NCI-H2196 treated with DMSO at 0.1 percent for 48 hours (cell line): ENCODE measurements around the gene SELENOO.
"Not testable (repeated sequence)": the region's sequence is repeated elsewhere in the genome, so short reads cannot be mapped to it uniquely, and the experiment has no call there.

Source experiments
- DNase-seq: peaks from one replicate; lab custom pipeline; 2025; ENCODE audit not compliant: unreplicated experiment; lab: John Stamatoyannopoulos, UW

SELENOO gene

GRCh38 chr22:50200461-50201190 lies at the start of gene SELENOO:
Gene SELENOO, plus strand, starts transcription at chr22:50201011. Its CDS starts 26 bp downstream, at chr22:50201037.
- DNase-seq = peak; percentile 5

- DNase-seq = no peak
Observed at GRCh38 chr22:50151571-50152537, 49.0 kb upstream of the SELENOO start.

DNA sequence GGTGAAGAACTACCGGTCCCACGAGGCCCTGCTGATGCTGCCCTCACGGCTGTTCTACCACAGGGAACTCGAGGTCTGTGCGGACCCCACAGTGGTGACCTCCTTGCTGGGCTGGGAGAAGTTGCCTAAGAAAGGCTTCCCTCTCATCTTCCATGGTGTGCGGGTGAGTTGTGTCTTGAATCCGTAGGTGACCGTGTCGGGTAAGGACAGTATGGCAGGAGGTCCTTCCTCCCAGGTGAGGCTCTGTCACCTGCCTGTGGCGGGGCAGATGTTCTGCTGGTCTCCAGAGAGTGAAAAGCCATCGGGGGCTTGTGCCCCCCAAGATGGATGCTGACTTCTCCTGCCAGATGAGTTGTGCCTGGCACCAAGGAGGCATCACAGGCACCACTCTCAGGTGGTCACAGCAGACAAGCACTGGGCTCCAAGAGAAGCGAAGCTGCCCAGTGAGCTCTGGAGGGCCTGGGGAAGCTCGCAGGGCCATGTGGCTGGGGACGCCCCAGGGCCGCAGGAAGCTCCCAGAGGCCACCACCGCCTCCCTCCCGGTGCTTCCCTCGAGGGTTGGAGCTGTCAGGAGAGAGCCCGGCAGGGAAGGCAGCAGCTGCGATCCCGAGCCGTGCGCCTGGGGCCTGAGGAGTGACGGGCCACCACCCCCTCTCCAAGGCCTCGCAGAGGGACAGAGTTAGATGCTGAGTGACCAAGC lies 47.6 kb upstream of the SELENOO start:
- no peak for DNase-seq

DNA sequence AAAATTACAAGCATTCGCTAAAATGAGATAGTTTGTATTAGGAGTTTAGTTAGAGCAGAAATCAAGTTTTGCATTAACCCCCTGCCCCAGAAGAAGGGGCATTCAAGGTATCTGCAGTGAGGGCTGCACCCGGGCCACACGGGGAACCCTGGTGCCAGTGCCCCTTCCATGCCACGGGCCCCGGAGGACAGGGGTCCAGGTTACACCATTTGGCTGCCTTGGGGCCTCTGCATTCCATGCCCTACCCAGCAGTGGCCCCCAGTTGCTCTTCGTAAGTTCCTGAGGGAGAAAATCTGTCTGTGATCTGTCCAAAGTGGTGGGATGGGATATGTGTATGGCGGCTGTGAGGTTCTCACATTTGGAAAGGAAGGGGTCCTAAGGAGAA lies 47.1 kb upstream of the SELENOO start:
- no peak for DNase-seq

- no peak for DNase-seq
Observed at GRCh38 chr22:50157709-50158375, 43.0 kb upstream of the SELENOO start.

- no peak for DNase-seq
Observed at GRCh38 chr22:50160947-50161346, 39.9 kb upstream of the SELENOO start.

- no peak for DNase-seq
Observed at GRCh38 chr22:50161508-50162390, 39.1 kb upstream of the SELENOO start.

- no peak for DNase-seq
Observed at GRCh38 chr22:50162391-50162956, 38.3 kb upstream of the SELENOO start.

DNA sequence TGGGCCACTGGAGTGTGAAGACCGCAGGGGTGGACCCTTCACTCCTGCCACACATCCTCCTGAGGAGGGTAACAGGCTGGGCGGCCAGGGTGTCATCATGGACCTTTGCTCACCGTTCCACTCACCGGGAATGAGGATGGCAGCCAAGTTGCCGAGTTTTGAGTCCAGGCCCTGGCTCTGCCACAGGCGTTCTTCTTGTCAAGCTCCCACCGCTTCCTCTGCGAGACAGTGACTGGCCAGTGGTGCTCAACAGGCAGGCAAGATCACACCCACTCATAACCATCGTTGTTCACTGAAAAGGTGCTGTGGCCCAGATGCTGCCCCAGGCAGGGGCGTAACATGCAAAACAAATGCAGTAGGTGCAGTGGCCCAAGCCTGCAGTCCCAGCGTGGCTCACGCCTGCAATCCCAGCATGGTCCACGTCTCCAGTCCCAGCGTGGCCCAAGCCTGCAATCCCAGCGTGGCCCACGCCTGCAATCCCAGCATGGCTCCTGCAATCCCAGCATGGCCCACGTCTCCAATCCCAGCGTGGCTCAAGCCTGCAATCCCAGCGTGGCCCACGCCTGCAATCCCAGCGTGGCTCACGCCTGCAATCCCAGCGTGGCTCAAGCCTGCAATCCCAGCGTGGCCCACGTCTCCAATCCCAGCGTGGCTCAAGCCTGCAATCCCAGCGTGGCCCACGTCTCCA lies 35.2 kb upstream of the SELENOO start:
- DNase-seq = no peak

DNA sequence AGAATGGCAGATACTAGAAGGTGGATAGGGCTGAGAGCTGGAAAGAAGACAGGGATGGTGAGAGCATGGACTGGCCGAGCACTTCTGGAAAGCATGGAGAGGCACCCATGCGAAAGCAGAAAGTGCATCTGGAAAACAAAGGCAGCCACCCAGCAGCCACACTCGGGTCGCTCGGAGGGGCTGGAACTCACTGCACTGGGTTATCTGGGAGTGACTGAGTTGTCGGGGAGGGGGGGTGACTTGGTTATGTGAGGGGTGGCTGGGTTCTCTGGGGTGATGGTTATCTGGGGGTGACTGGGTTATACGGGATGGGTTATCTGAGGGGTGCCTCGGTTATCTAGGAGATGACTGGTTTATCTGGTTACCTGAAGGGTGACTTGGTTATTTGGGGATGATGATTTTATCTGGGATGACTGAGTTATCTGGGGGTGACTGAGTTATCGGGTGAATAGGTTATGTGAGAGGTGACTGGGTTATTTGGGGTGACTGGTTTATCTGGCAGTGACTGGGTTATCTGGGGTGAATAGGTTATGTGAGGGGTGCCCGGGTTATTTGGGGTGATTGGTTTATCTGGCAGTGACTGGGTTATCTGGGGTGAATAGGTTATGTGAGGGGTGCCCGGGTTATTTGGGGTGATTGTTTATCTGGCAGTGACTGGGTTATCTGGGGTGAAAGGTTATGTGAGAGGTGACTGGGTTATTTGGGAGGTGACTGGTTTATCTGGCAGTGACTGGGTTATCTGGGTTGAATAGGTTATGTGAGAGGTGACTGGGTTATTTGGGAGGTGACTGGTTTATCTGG lies 32.9 kb upstream of the SELENOO start:
- DNase-seq = no peak

DNA sequence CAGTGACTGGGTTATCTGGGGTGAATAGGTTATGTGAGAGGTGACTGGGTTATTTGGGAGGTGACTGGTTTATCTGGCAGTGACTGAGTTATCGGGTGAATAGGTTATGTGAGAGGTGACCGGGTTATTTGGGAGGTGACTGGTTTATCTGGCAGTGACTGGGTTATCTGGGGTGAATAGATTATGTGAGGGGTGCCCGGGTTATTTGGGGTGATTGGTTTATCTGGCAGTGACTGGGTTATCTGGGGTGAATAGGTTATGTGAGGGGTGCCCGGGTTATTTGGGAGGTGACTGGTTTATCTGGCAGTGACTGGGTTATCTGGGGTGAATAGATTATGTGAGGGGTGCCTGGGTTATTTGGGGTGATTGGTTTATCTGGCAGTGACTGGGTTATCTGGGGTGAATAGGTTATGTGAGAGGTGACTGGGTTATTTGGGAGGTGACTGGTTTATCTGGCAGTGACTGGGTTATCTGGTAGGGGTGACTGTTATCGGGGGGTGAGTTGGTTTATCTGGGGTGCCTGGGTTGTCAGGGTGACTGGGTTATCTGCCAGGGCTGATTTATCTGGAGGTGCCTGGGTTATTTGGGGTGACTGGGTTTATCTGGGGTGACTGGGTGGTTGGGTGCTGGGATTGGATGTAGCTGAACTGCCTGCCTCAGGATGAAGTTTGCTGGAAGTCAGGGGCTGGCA lies 32.2 kb upstream of the SELENOO start:
- not testable (repeated sequence) for DNase-seq

DNA sequence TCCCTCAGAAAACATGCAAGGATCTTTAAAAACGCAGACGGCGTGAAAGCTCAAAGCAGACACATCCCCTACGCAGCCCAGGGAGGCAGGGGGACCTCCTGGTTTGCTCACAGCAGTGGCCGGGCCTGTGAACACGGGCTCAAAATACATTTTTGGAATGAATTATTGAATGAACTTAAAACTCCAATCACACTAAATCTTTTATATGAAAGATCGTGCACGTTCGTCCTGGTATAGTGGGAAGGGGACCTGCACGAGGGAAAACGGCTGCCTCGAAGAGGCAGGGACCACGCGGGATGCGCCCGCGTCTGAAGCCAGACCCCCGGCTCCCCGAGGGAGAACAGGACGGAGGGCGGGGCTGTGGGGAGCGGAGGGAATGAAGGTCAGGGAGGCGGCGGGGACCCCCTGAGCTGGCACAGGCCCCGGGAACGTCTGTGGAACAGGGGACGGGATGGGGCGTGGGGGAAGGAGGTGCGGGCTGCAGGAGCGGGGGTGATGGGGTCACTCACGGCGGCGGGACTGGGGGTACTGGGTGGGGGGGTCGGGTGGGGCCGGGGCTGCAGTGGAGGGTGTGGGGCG lies 31.5 kb upstream of the SELENOO start:
- DNase-seq = no peak

- DNase-seq = no peak
Observed at GRCh38 chr22:50169774-50170341, 31.0 kb upstream of the SELENOO start.

GRCh38 chr22:50170453-50171318 lies 30.1 kb upstream of the SELENOO start, which contains the start of gene PANX2:
Gene PANX2, plus strand, starts transcription at chr22:50170731. Its CDS starts 0 bp downstream, at chr22:50170731.
- no peak for DNase-seq

DNA sequence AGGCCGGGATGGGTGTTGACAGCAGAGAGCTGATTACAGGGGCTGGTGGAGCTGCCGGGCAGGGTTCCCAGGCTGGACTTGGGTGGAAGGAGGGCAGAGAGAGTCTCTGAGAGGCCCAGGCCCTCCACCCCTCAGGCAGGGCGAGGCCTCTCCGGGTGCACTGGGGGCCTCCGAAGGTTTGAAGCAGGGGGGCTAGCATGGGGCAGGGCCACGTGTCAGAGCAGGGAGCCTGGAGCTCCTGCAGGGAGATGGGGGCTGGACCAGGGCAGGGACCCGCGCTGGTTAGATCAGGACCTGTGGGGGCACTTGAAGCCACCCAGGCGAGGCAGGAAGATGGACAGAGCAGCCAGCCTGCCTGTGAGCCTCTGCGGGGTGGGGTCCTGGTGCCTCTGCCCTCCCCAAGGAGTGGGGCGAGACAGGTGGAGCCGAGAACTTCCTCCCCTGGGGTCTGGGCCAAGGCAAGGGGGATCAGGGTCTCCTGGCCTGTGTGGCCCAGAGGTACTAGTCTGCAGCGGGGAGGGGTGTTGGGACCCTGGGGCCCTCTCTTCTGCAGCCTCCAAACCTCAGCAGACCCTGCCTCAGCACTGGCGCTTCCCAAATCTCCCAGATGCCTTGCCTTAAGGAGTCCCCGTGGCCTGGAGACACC lies 29.4 kb upstream of the SELENOO start:
- no peak for DNase-seq
